ENCODE measurements around the gene AATF. TPM values are rescaled to one million over a fixed set of nuclear protein-coding genes. Genes with fewer than 3 reads are reported as not detected.

Gene AATF
- total and polyA plus RNA-seq, 10 donors = 28.7 to 59.0 (median 35.2) TPM

DNA sequence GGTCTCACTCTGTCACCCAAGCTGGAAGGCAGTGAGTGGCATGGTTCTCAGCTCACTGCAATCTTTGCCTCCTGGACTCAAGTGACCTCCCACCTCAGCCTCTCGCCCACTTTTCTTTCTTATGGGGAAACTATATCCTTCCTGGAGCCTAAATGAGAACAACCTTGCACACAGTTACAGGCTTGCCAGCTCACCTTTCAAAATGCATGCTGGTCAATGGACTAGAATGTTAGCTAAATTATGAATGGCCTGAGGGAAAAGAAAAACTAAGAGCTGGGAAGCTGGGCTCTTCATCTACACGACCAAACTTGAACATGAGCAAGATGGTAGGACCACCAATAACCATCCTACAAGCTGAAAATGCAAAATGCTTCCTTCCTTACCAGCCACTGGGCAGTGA, 22.1 kb upstream of the AATF start:
- Histone ChIP-seq H3K27ac (no peak overlapping the region), H3K9me3 (no peaks in the 10 kb centered on the region), H3K4me3 (no peak overlapping the region), H3K4me1 (peaks cover 5 to 27% (median 16%) of the 10 kb centered on the region in 6 donors), H3K27me3 (replicated peaks in 1 of 7) (peaks cover 0 to 91% (median 45%) of the 10 kb centered on the region in 7 donors), H3K36me3 (no peaks in the 10 kb centered on the region)
- intact Hi-C loops (cut with DNase I; ENCODE audit: low total_unique reads) = no loop called here
- TF ChIP-seq, protein P1, sequence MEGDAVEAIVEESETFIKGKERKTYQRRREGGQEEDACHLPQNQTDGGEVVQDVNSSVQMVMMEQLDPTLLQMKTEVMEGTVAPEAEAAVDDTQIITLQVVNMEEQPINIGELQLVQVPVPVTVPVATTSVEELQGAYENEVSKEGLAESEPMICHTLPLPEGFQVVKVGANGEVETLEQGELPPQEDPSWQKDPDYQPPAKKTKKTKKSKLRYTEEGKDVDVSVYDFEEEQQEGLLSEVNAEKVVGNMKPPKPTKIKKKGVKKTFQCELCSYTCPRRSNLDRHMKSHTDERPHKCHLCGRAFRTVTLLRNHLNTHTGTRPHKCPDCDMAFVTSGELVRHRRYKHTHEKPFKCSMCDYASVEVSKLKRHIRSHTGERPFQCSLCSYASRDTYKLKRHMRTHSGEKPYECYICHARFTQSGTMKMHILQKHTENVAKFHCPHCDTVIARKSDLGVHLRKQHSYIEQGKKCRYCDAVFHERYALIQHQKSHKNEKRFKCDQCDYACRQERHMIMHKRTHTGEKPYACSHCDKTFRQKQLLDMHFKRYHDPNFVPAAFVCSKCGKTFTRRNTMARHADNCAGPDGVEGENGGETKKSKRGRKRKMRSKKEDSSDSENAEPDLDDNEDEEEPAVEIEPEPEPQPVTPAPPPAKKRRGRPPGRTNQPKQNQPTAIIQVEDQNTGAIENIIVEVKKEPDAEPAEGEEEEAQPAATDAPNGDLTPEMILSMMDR (IDR thresholded peaks at IDR 0.05 in 8 of 11, conservative IDR thresholded peaks at IDR 0.05 in 3 of 11) = no peak
- TF ChIP-seq POLR2AphosphoS5 (IDR thresholded peaks at IDR 0.05) (no peak), POLR2A (IDR thresholded peaks at IDR 0.05) (no peak)
- no peak for DNase-seq
- WGBS, 5 donors = 70 to 84% (median 73%) methylated on average over 2 of the region's 2 CpGs

DNA sequence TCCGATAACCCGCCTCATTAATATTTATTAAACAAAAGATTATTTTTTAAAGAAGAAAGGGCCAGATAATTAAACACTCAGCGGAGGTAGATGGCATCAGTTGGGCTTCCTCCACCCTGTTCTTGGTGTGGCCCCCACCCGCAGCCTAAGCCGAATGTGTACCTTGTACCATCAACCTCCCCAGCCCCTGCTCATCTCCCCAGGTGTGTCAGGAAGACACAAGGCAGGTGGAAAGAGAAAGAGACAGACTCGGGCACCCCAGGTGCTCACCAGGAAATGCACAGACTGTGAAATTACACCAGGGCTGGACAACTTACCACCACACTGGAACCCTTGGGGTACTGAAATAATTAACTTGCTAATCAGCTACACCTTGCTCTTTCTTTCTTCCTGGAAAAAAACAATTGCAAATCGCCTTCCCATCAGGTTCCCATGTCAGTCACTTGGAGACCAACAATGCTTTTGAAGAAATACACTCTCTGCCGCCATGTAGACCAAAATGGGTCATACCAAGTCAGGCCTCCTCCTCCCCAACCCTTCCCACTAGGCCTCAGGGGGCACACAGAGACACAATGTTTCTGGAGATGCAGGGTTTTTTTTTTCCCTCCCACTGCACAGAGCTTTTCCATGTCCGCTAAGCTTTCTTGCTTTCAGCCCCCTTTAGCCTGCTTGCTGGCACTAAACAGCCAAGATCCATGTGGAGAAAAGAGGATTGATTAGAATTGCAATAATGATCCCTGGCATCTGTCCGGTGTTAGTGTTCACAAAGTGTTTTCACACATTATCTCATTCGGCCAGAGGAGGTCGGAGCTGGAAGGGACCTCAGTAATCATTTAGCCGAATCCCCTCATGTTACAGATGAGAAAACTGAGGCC, 20.0 kb upstream of the AATF start:
- no peak for DNase-seq

DNA sequence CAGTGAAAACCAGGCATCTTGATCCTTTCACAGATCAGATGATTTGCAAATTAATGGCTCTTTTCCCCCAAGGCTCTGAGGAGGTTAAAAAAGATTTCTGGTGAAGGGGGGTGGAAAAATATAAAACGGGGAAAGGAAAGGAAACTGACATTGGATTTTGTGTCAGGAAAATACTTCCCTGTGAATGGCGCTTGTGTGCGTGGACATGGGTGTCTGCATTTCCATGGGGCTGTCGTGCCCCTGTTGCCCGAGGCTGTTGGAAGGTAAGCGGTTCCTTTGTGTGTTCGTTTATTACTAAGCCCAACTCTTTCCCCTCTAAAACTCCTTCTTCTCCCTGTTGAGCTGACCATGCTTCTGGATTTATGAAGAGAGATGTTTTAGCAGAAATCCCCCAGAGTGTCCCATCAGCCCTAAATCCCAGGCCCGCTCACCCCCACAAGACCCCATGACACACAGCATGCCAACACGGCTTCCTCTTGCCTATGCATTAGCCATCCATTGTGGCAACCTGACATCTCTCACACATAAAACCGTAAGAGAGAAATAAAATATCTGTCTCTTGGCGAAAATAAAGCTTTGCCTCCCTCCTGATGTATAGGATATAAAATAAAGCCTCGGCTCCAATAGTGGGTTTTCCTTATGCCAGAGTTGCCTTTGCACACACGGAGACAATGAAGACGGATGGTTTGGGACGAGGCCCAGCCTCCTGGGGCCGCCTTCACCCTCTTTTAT, 18.7 kb upstream of the AATF start:
- no peak for DNase-seq
- Histone ChIP-seq H3K27ac (no peak overlapping the region), H3K4me1 (peaks cover 31 to 60% (median 49%) of the 10 kb centered on the region in 6 donors), H3K9me3 (no peaks in the 10 kb centered on the region), H3K36me3 (no peaks in the 10 kb centered on the region), H3K27me3 (replicated peaks in 1 of 7) (peaks cover 10 to 99% (median 77%) of the 10 kb centered on the region in 7 donors), H3K4me3 (no peak overlapping the region)
- 33 to 44% (median 39%) methylated on average over 16 of the region's 16 CpGs for WGBS, 5 donors
- intact Hi-C loops (cut with DNase I; ENCODE audit: low total_unique reads) = no loop called here
- no peak for TF ChIP-seq POLR2A (IDR thresholded peaks at IDR 0.05)

More for the DNA sequence above, 20.0 kb upstream of the AATF start:
- peaks cover 18 to 47% (median 36%) of the 10 kb centered on the region in 6 donors for H3K4me1 ChIP-seq
- H3K27me3 ChIP-seq (replicated peaks in 1 of 7) = peaks cover 3 to 92% (median 64%) of the 10 kb centered on the region in 7 donors
- no peaks in the 10 kb centered on the region for H3K36me3 ChIP-seq
- intact Hi-C loops (cut with DNase I; ENCODE audit: low total_unique reads) = no loop called here
- no peaks in the 10 kb centered on the region for H3K9me3 ChIP-seq
- peak overlapping the region in 3 of 8 donors; percentile 10 to 40 (median 11) for H3K4me3 ChIP-seq
- no peak overlapping the region for H3K27ac ChIP-seq
- TF ChIP-seq, protein P1 (IDR thresholded peaks at IDR 0.05 in 8 of 11, conservative IDR thresholded peaks at IDR 0.05 in 3 of 11) = no peak
- TF ChIP-seq POLR2AphosphoS5 (IDR thresholded peaks at IDR 0.05) (no peak), POLR2A (IDR thresholded peaks at IDR 0.05) (no peak)
- 39 to 44% (median 40%) methylated on average over 13 of the region's 13 CpGs for WGBS, 5 donors

DNA sequence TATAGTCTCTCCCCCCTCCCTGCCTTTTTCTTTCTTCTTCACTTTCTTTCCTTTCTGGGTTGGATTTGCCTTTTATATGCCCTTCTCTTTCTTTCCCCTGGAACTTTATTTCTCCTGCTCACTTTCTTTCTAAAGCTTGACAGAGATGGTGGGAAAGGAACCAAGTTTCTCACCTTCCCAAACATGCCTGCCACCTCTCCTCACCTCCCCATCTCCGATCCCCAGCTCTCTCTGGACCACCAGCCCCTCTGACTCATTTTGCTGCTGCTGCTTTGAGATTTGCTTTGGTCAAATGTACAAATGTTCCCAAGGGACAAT, 18.2 kb upstream of the AATF start:
- no peak for DNase-seq
- Histone ChIP-seq H3K27me3 (replicated peaks in 1 of 7) (peaks cover 13 to 99% (median 82%) of the 10 kb centered on the region in 7 donors), H3K36me3 (no peaks in the 10 kb centered on the region), H3K4me1 (peaks cover 32 to 65% (median 54%) of the 10 kb centered on the region in 6 donors), H3K4me3 (no peak overlapping the region), H3K27ac (no peak overlapping the region), H3K9me3 (no peaks in the 10 kb centered on the region)
- 69 to 82% (median 76%) methylated on average over 1 of the region's 1 CpG for WGBS, 5 donors
- intact Hi-C loops (cut with DNase I; ENCODE audit: low total_unique reads) = no loop called here
- TF ChIP-seq POLR2AphosphoS5 (IDR thresholded peaks at IDR 0.05) (no peak), POLR2A (IDR thresholded peaks at IDR 0.05) (no peak)
- TF ChIP-seq, protein P1 (IDR thresholded peaks at IDR 0.05 in 8 of 11, conservative IDR thresholded peaks at IDR 0.05 in 3 of 11) = no peak
